T-helper 1 cell treated with Interleukin-12 subunit alpha and Interleukin-12 subunit beta and Interleukin-4 antibody, amounts not matched to agents 30 ng/mL and 1 ng/mL, for 36 hours (primary cell): Measurements from ENCODE around the gene CUX1. TPM values are rescaled to one million over a fixed set of nuclear protein-coding genes. Genes with fewer than 3 reads are reported as not detected.
"Not testable (repeated sequence)": the region's sequence is repeated elsewhere in the genome, so short reads cannot be mapped to it uniquely, and the experiment has no call there.

ENCODE experiments used
- intact Hi-C: fragments of 100-400 bp; cut with micrococcal nuclease; formaldehyde crosslinking; loops from one replicate; pipeline ENCODE4 v1.15.1; 2024
- total RNA-seq: library from RNA; stranded (reverse); gene quantifications from 2 replicates; pipeline ENCODE4 v1.2.3, GENCODE V29; 2022

CUX1 gene
- total RNA-seq, 1 donor from 2014 or later, result 24.5 TPM

DNA sequence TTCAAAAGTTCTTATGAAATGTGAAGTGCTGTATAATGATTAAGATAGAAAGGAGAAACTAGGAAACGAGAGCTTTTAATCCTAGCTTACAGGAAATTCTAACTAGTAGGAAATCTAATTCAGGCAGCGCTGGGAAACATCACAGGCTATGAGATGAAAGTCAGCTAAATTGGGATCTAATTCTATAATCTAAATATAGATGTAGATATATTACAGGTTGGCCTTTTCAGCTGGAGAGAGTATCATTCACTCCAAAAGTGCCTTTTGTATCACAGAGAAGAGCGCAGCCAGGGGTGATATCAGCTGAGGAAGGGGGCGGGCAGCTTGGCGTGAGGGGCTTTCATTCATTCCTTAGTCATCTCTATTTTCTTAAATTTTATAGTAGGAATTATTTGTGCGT is 157.0 kb downstream of the CUX1 start:
- intact Hi-C loops, result no loop called here

DNA sequence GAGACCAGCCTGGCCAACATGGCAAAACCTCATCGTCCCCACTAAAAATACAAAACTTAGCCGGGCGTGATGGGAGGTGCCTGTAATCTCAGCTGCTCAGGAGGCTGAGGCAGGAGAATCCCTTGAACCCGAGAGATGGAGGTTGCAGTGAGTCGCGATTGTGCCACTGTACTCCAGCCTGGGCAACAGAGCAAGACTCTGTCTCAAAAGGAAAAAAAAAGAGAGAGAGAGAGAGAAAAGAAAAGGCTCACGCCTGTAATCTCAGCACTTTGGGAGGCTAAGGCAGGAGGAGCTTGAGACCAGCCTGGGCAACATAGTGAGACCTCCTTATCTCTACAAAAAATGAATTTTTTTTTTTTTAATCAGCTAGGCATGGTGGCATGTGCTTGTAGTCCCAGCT is 157.6 kb downstream of the CUX1 start:
- intact Hi-C loops, result no loop called here

DNA sequence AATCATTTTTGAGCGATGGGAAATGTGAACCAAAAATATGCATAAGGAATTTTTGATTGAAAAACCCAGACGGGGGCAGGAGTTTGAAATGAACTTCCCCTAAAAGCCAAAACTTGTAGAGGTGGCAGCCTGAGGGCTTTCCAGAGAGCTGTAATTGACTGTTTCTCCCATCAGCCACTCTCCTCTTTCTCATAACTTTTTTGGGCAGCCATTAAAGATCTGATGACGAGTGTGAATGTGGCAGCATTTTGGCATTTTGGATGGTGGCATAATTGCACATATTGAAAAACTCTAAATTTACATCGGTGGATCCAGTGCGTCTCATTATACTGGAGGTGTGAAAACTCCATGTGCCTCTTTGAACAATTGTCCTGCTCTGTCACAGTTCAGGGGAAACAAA is 159.0 kb downstream of the CUX1 start:
- intact Hi-C loops, result no loop called here

DNA sequence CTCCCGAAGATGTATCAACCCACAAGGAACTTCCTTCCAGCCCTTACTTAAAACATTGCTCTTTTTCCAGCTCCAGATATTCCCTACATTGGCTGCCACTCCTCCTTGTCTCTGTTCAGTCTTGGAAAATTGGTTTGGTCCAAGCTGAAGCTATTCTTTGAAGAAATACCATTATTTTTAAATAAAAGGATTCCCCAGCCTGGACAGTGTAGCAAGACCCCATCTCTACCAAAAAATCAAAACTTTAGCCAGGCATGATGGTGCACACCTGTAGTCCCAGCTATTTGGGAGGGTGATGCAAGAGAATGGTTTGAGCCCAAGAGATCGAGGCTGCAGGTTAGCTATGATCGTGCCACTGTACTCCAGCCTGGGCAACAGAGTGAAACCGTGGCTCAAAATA is 159.8 kb downstream of the CUX1 start:
- intact Hi-C loops, result no loop called here

DNA sequence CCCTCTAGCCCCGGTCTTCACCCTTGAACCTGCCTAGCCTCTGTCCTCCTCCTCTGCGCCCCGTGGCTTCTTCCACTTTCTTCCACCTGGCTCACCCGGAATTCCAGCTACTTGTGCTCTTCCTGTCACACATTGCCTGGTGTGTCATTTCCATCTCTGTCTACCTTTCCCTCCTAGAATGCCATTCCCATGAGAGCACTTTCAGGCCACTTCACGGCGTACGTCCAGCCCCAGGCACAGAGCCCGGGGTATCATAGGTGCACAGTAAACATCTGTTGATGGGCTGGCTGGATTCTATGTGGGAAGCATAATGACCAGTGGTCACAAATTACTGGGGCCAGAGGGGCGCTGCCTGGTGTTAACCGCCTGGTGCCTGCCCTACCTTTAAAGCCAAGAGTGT is 161.3 kb downstream of the CUX1 start:
- intact Hi-C loops, result no loop called here

DNA sequence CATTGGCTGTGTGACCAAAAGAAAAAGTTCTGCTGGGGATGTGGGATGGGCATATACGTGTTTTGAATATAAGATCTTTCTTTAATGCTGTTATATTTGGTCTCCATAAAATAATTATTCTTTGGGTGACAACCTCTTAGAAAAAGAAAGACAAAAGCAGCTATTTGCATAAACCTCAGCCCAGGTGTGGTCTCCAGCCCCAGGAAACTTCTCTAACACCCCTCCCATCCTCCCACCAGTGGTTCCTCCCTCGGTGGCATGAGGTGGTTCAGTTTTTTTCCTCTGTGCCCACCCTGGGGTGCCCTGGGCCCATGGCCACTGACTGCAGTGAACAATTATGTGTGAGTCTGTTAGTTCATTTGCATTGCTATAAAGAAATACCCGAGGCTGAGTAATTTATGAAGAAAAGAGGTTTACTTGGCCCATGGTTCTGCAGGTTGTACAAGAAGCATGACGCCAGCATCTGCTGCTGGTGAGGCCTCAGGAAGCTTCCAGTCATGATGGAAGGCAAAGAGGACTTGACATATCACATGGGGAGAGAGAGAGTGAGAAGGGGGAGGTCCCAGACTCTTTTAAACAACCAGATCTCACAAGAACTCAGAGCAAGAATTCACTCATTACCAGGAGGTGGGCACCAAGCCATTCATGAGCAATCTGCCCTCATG is 165.9 kb downstream of the CUX1 start:
- intact Hi-C loops, result no loop called here

DNA sequence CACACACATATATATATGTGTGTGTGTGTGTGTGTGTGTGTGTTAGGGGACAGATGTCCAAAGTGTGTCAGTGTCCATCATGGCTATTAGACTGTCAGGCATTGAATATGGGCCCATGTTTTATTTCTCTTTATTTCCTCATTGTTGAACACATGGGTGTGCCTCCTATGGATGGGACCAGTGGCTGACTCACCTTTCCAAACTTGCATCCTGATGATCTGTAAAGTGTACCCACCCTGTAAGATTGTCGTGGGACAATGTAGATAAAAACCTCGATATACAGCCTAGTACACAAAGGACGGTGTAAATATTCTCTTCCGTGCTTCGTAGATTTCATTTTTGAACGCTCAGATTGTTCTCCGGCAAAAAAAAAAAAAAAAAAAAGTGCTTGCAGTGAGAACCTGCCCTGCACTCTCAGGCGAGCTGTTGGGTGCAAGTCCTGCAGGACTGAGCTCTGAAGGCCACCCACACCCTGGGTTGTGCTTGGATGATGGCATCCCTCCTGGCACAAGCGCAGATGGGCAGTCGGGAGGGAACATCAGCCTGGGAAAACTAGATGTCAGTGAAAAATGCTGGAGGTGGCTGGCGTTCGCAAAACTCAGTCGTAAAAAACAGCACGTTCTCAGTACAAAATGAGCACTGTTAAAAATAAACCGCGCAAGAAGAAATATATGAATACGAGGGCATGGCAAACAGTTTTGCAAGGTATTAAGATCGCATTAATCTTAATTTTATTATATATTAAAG is 166.9 kb downstream of the CUX1 start:
- intact Hi-C loops, result no loop called here

- intact Hi-C loops, result no loop called here
These were observed 167.9 kb downstream of the CUX1 start for GRCh38 chr7:101985057-101985902.

DNA sequence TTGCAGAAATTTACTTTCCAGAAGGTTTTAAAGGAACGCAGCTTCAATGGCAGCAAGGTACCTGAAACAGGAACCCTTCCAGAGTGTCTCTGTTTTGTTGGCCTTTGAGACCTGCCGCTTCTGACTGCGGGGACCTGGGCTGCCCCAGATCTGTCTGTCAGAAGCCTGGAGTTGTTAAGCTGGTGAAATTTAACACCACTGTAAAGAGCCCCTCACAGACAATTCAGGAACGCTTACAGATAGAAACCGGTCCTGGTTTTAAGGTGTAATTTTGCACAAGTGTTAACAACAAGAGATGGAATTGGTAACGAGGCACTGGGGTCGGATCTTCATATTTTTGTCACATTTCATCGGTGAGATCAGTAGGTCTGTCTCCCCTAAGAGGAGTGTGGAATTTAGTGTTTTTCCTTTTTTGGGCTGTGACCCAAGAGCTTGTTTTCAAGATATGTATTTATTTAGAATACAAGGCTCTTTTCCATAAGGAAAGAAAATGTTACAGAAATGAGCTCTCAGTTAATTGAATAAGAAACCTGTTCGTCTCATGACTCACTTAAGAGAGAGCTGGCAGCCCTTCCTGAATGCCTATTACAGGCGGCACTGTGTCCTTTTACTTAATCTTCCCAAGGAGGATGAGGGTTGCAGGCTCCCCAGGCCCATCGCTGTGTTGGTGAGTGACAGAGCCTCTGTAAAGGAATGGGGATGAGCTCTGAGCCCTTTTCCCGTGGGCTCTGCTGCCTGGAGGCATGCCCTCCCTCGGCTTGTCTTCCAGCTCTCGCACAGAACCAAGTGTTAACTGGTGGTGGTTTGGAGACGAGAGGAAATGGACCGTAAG is 168.7 kb downstream of the CUX1 start:
- intact Hi-C loops, result no loop called here

DNA sequence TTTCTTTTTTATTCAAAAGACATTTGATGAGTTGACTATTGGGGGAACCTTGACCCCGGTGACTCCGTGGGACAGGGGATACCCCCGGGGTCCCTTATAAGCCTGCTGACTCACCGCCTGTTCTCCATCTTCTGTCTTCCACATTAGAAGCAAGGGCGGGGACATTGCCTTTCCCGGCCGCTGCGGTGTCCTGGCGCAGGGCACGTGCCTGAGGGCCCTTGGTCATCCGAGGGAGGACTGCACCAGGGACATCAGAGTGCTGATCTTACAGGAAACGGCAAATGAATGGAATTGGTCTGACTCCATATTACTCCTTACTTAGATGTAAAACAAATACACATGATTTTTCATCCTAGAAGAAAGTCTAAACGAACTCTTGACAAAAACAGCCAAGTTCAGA is 170.1 kb downstream of the CUX1 start:
- intact Hi-C loops, result no loop called here

DNA sequence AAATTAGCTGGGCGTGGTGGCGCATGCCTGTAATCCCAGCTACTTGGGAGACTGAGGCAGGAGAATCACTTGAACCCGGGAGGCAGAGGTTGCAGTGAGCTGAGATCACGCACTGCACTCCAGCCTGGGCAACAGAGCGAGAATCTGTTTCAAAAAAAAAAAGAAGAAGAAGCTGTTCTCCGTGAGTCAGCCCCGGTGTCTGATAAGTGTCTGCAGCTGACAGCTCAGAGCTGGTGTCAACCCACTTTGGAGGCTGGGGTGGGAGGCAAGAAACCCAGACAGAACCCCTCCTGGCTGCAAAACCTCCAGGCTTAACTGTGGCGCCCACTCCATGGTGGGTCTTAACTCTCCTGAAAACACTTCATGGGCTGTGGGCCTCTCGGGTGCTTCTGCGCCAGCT is 170.6 kb downstream of the CUX1 start:
- intact Hi-C loops, result not testable (repeated sequence)

GRCh38 chr7:101988513-101988912 is 171.1 kb downstream of the CUX1 start:
- intact Hi-C loops, result no loop called here

GRCh38 chr7:101989101-101989500 is 171.7 kb downstream of the CUX1 start:
- intact Hi-C loops, result no loop called here

- intact Hi-C loops, result no loop called here
These were observed 173.5 kb downstream of the CUX1 start for GRCh38 chr7:101990811-101991418.

GRCh38 chr7:101991860-101992259 is 174.4 kb downstream of the CUX1 start:
- intact Hi-C loops, result no loop called here

- intact Hi-C loops, result no loop called here
These were observed 175.9 kb downstream of the CUX1 start for GRCh38 chr7:101993311-101993710.

DNA sequence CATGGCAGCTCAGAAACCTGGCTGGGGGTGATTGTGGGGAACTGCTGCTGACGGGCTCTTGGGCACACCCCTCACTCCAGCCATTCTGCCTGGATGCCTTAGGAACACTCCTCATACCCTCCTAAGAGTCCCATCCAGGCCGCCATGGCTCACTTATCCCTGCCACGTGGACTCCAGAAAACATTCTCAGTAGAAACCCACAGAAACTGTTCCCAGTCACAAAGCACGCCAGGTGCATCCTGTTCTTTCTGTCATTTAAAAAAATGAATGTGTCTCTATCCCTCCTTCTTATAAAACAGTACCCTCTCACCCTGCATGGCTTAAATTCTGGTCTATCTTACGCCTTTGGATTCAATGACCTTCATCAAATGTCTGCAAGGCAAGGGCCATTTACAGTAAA is 177.7 kb downstream of the CUX1 start:
- intact Hi-C loops, result no loop called here

DNA sequence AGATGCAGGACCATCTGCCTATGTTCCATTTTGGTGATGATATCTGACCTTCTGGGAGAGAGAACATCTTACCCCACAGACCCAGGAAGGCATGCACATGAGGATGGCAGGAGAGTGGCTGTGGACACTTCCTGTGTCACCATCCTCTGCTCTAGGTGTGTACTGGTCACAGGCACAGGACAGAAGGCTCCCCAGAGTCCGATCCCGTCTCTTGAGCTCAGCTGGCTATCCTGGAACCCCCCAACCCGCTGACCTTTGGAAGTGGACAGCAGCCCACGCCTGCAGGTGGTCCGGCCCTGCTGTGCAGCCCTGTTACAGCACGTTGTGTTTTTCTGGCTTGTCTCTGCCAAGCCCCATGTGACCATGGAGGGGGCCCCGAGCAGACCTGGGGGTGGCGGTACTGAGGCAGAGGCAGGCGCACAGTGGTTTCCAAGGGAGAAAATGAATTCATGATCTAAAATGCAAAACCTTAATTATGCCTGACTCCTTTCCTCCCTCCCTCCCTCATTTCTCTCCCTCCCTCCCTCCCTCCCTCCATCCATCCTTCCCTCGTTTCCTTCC is 178.8 kb downstream of the CUX1 start:
- intact Hi-C loops, result no loop called here

GRCh38 chr7:101996876-101997275 is 179.4 kb downstream of the CUX1 start:
- intact Hi-C loops, result no loop called here

DNA sequence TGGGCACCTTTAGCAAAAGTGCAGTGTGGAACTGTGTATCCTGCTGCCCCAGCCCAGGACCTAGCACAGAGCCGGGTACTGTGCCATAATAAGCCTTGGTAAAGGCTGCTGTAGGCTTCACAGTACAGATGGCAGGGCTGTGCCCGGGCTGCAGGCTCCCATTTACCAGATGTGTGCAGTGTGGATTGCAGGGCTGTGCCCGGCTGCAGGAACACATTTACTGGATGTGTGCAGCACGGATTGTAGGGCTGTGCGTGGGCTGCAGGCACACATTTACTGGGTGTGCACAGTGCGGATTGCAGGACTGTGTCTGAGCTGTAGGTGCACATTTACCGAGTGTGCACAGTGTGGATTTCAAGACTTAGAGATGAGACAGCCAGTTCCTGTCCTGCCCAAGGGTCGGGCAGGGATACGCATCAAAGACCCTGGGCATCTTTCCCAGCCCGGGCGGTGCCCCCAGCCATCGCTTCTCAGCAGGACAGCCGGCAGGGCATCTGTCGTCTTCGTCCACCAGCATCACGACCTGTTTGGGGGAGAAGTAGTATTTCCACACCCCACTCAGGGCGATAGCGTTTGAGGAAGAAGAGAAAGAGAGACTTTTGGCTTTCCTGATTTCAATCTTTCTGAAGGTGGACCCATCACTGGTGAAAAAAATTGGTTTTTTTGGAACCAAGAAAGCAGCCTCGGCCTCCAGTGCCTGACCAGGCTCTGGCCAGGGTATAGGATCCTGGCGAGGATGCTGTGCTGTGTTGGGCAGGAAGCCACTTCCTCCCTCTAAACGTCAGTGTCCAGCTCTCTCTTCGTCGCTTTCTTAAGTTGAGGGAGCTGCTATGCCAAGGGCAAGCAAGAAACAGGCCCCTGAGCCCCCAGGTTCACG is 180.8 kb downstream of the CUX1 start:
- intact Hi-C loops, result no loop called here
